Heart left ventricle (tissue), 16 donors: Measurements from ENCODE around the gene RAB40C. TPM values are rescaled to one million over a fixed set of nuclear protein-coding genes. Genes with fewer than 3 reads are reported as not detected.

ENCODE experiments used
- ATAC-seq, 4 donors: fragments of 200-7000 bp; cut with Tn5 transposase; one replicate each; pipeline ENCODE4 v1.9.1; 2020 to 2022; ENCODE audit warnings: moderate library complexity in 4 of 4, mild to moderate bottlenecking in 3 of 4, moderate number of reproducible peaks in 1 of 4
- DNase-seq, 5 donors: peaks; one replicate each; pipeline ENCODE4 v3.0.0-alpha.2; 2020
- H3K27ac ChIP-seq, 12 donors: fragments of 200-600 bp; sonication (generic) in 4 of 12; one replicate each; pipeline versions ENCODE4 v1.5.0 to v1.8.0; 2016 to 2022; ENCODE audit warnings: mild to moderate bottlenecking in 2 of 12
- H3K27me3 ChIP-seq, 9 donors: fragments of 200-600 bp; sonication (generic) in 2 of 9; one replicate each; pipeline versions ENCODE4 v1.5.1 to v1.8.0; 2016 to 2022; ENCODE audit warnings: mild to moderate bottlenecking in 3 of 9
- H3K36me3 ChIP-seq, 9 donors: fragments of 200-600 bp; sonication (generic) in 2 of 9; one replicate each; pipeline versions ENCODE4 v1.5.0 to v1.8.0; 2018 to 2022; ENCODE audit warnings: mild to moderate bottlenecking in 2 of 9
- H3K4me1 ChIP-seq, 12 donors: fragments of 200-600 bp; sonication (generic) in 4 of 12; one replicate each; pipeline versions ENCODE4 v1.5.0 to v1.8.0; 2016 to 2022; ENCODE audit warnings: mild to moderate bottlenecking in 3 of 12
- H3K4me3 ChIP-seq, 12 donors: fragments of 200-600 bp; sonication (generic) in 4 of 12; one replicate each; pipeline versions ENCODE4 v1.5.0 to v1.8.0; 2017 to 2022; ENCODE audit warnings: mild to moderate bottlenecking in 9 of 12, moderate library complexity in 4 of 12
- H3K9me3 ChIP-seq, 12 donors: fragments of 200-600 bp; sonication (generic) in 4 of 12; one replicate each; pipeline versions ENCODE4 v1.5.0 to v1.8.0; 2016 to 2022; ENCODE audit warnings: mild to moderate bottlenecking in 1 of 12
- POLR2A ChIP-seq, 2 donors: fragments of 450-650 bp; IDR thresholded peaks; one replicate each; pipeline ENCODE4 v1.6.1; 2017; ENCODE audit warnings: antibody characterized with exemption in 2 of 2, mild to moderate bottlenecking in 2 of 2, moderate library complexity in 2 of 2
- WGBS, 4 donors: extraction: QIAGEN DNeasy Blood & Tissue Kit in 2 of 4; methylation state at CpG; one replicate each; pipeline versions ENCODE4 v1.1.5 to v1.1.7; 2013 to 2018; 5-methylcytosine and 5-hydroxymethylcytosine counted together
- intact Hi-C, 10 donors: fragments of 100-400 bp; cut with DNase I; formaldehyde crosslinking; loops; one replicate each; pipeline versions ENCODE4 v1.11.1 to v1.14.2; 2022
- polyA plus RNA-seq, 2 donors: library from polyadenylated mRNA; stranded (reverse); fragments of 200-250 nt; gene quantifications; one replicate each; pipeline ENCODE4 v1.2.3, GENCODE V29; 2013
- total RNA-seq, 9 donors: library from RNA; depleted of rRNA in 2 of 9; stranded (reverse); fragments of >200 nt in 2 of 9; fragmentation: NEBNext Ultra II Directional in 3 of 9; extraction: Animal tissue kit (Norgen Biotek cat#: 25700) in 3 of 9; gene quantifications; one replicate each; pipeline versions ENCODE4 v1.1.0 to v1.2.4, GENCODE V29; 2016 to 2023
- TF ChIP-seq, protein P1 (sequence below), 12 donors: fragments of 200-600 bp; sonication (generic) in 4 of 12; IDR thresholded peaks; one replicate each; pipeline versions ENCODE4 v1.5.0 to v1.8.0; 2018 to 2022; ENCODE audit warnings: antibody characterized with exemption in 12 of 12, mild to moderate bottlenecking in 5 of 12
- donor health status: ischemic (EF 13 %, LVEDD 7.1; RV severe dilation, severe dysfunction).
- donor health status: healthy with polysubstance abuse.
- donor health status: DM: no; HTN: yes; CAD: no.
- donor health status: DM: no; HTN: no; CAD: no.
- donor health status: ischemic (EF 25% LVEDD 6.9; RV normal size, moderate dysfunction).
- donor health status: ischemic (EF 25% LVEDD 5.7; RV mildly dilated, moderate dysfunction).
- donor health status: healthy.
- donor health status: DM: yes; HTN: yes; CAD: no.
- donor health status: ischemic (EF 35%, LVEDD 5.7; RV mildly dilated, moderate dysfunction).
- donor health status: nonischemic (EF 11% LVEDD 7.7; RV severe dilation, severe dysfunction).
- donor health status: DM: yes; HTN: yes; CAD: no.
- donor health status: PGD.
- donor health status: ischemic (EF 29% LVEDD 5.4; RV normal size, mild dysfunction).
- donor health status: nonischemic (EF 23%, LVEDD 6.1; RV moderate dilation, normal function).

RAB40C gene
- total and polyA plus RNA-seq, 11 donors: 10.2 to 22.0 (median 12.8) TPM

DNA sequence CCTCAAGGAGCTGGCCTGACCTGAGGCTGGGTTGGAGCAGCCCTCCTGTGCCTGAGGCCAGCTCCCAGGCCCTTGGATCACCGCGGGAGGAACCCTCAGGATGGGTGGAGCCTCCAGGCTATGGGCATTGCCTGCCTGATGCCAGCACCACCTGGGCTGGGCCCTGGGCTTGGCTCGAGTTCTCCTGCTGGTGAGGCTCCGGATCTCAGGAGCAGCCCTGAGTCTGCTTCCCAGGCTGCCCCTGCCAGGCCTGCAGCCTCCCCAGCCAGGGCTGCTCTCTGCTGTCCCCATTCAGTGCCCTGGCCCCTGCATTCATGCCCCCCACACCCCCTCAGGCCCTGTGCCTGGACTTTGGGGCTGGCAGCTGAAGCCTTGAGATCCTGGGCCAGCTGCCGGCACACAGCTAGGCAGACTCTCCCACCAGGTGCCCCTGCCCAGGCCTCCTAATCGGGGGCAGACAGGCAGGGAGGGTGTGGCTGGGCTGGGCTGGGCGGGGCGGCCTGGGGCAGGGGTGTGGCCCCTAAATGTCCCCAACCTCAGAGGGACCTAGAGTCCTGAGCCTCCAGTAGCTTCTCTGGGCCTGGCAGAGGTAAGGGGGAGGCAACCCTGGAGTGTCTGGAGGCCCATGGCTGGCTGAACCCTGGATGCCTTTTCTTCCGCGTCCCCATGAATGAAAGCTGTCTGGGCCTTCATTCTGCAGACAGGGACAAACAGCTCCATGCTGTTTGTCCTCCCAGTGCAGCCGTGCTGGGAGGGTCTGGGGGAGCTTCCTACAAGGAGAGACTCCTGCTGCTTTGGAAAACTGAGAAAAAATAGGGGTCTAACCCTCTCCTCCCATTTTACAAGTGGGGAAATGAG lies 21.2 kb upstream of the RAB40C start:
- Histone ChIP-seq H3K27ac (peak overlapping the region in 6 of 12 donors; percentile 74 to 90 (median 82)), H3K4me1 (peaks cover 0 to 46% (median 39%) of the 10 kb centered on the region in 12 donors)
- intact Hi-C loops: loop anchor here in 1 of 10 donors (1.0 kb wide), 1 partner anchor 41 kb away; the partner anchor contains the start of gene CAPN15

DNA sequence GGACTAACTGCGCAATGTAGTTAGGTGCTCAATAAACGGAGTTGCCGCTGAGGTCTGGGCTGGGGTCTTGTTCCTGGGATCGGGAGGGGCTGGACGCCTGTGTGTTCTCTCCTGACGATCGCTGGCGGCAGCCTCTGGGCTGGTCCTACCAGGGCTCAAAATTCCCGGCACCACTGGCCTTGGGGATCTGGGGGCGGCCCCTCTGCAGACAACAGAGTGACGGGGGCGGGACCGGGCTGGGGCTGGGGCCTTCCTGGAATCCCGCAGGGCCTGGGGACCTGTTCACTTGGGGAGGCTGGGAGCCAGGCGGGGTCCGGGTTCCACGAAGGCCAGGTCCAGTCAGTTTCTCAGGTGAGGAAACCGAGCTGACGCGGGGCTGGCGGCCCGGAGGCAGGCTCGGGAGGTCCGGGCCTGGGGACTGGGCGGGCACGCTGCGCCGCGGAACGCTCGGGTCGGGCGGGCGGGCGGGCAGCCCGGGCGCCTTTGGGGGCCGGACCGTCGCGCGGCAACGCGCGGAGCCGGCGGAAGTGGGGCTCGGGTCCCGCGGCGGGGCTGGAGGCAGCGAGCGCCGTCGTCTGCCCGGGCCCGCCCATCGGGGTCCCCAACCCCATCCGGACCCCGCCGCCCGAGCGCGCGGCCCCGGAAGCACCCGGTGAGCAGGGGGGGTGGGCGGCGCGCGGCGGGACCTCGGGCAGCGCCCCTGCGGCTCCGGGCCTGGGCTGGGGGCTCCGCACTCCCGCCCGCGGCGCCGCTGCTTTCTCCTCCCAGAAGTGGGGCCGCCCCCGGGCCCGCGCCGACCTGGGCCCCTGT lies 20.2 kb upstream of the RAB40C start, which contains the start of gene PIGQ:
TSS of gene PIGQ (plus strand) at position 524 of the 810 bp plus-strand sequence. CDS start 4,107 bp downstream, outside the sequence.
- Histone ChIP-seq H3K36me3 (peaks cover 0 to 10% (median 5%) of the 10 kb centered on the region in 9 donors), H3K4me3 (peak within 1 kb of the TSS; percentile 68 to 98 (median 84)), H3K27me3 (peaks cover 0 to 1% (median 0%) of the 10 kb centered on the region in 9 donors), H3K4me1 (peaks cover 0 to 46% (median 39%) of the 10 kb centered on the region in 12 donors), H3K27ac (peak within 1 kb of the TSS; percentile 47 to 90 (median 80)), H3K9me3 (no peaks in the 10 kb centered on the region)
- DNase-seq (peak in 4 of 5 donors; percentile 74 to 78 (median 78)), ATAC-seq (peak; percentile 28 to 77 (median 64))
- TF ChIP-seq, protein P1, sequence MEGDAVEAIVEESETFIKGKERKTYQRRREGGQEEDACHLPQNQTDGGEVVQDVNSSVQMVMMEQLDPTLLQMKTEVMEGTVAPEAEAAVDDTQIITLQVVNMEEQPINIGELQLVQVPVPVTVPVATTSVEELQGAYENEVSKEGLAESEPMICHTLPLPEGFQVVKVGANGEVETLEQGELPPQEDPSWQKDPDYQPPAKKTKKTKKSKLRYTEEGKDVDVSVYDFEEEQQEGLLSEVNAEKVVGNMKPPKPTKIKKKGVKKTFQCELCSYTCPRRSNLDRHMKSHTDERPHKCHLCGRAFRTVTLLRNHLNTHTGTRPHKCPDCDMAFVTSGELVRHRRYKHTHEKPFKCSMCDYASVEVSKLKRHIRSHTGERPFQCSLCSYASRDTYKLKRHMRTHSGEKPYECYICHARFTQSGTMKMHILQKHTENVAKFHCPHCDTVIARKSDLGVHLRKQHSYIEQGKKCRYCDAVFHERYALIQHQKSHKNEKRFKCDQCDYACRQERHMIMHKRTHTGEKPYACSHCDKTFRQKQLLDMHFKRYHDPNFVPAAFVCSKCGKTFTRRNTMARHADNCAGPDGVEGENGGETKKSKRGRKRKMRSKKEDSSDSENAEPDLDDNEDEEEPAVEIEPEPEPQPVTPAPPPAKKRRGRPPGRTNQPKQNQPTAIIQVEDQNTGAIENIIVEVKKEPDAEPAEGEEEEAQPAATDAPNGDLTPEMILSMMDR (IDR thresholded peaks at IDR 0.05): no peak
- peak in 1 of 2 donors; percentile 27 for TF ChIP-seq POLR2A (IDR thresholded peaks at IDR 0.05)
- 1 to 5% (median 3%) methylated on average over 14 to 87 of the region's 87 CpGs for WGBS, 4 donors
- intact Hi-C loops: loop anchor here in 1 of 10 donors (1.0 kb wide), 1 partner anchor 42 kb away; the partner anchor contains the start of gene CAPN15

More for the DNA sequence above, 21.2 kb upstream of the RAB40C start:
- ATAC-seq (no peak), DNase-seq (no peak)
- Histone ChIP-seq H3K36me3 (peaks cover 0 to under 1% (median 0%) of the 10 kb centered on the region in 9 donors), H3K27me3 (peaks cover 0 to 11% (median 0%) of the 10 kb centered on the region in 9 donors), H3K9me3 (no peaks in the 10 kb centered on the region), H3K4me3 (peak overlapping the region in 10 of 12 donors; percentile 68 to 98 (median 84))
- WGBS, 4 donors: 75 to 82% (median 79%) methylated on average over 7 to 11 of the region's 11 CpGs
- no peak for TF ChIP-seq POLR2A (IDR thresholded peaks at IDR 0.05)
- TF ChIP-seq, protein P1 (IDR thresholded peaks at IDR 0.05): no peak

DNA sequence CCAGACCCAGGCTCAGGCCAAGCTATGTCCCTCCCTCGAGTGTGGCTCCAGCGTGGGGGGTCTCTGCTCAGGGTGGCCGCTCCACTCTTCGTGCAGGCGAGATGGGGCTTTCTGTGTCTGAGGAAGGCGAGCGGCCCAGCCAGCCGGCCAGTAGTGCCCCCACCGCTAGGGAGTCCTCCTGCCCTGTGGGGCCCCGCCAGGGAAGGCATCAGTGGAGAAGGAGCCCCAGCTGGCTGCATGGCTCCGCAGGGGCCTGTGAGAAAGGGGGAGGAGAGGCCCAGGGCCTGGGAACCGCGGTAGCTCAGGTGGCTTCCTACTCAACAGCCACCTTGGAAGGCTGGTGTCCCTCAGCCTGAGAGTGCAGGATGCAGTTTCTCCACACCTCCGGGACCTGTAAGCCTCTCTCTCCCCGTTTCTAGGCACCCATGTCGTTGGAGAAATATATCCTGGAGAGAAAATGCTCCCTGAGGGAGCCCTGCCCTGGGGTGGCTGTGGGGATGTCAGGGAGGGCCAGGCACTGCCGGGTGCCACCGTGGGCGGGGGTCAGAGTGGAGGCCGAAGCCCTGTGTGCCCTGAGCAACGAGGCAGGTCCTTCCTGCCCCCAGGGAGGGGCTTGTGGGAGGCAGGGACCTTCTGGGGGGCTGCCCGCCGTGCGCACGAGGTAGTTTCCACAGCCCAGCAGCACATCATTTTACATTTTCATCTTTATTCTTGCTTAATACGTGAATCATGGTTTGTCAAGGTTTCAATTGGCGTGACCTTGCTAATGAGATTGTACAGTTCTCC lies 16.8 kb upstream of the RAB40C start:
- no peaks in the 10 kb centered on the region for H3K9me3 ChIP-seq
- no peak overlapping the region for H3K27ac ChIP-seq
- H3K36me3 ChIP-seq: peaks cover 0 to 23% (median 17%) of the 10 kb centered on the region in 9 donors
- WGBS, 4 donors: 81 to 89% (median 85%) methylated on average over 22 to 27 of the region's 27 CpGs
- ATAC-seq (no peak), DNase-seq (no peak)
- H3K4me3 ChIP-seq: no peak overlapping the region
- peaks cover 0 to 21% (median 17%) of the 10 kb centered on the region in 12 donors for H3K4me1 ChIP-seq
- intact Hi-C loops: no loop called here
- no peaks in the 10 kb centered on the region for H3K27me3 ChIP-seq
- TF ChIP-seq POLR2A (IDR thresholded peaks at IDR 0.05): no peak
- TF ChIP-seq, protein P1 (IDR thresholded peaks at IDR 0.05): no peak
